ENCODE data around the gene TMEM200A.

TMEM200A gene

DNA sequence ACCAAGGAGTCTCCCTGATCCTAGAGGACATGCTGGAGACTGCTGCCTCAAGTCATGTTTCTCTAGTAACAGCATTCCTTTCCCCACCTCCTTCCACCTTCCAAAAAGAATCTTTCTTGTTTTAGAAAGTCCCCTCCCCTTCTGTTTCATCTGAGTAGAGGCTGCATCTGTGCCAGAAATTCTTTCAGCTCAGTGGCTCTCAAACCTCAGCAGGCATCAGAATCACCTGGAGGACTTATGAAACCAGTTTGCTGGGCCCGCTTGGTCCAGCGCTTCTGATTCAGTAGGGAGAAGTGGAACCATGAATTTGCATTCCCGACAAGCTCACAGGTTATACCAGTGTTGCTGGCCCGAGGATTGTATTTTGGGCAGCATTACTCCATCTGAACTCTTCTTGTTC, 55.1 kb downstream of the TMEM200A start:
- H3K4me1 Mint-ChIP-seq (ENCODE audit: low read depth), result peaks cover 7% of the 10 kb centered on the region
- no peak for DNase-seq (ENCODE audit: low spot score)
- H3K27ac Mint-ChIP-seq, result no peak overlapping the region
- peaks cover 7% of the 10 kb centered on the region for H3K27me3 Mint-ChIP-seq (ENCODE audit: low read depth)
- no peaks in the 10 kb centered on the region for H3K9me3 Mint-ChIP-seq
- H3K36me3 Mint-ChIP-seq (ENCODE audit: low read depth), result no peaks in the 10 kb centered on the region
- H3K4me3 Mint-ChIP-seq, result no peak overlapping the region

DNA sequence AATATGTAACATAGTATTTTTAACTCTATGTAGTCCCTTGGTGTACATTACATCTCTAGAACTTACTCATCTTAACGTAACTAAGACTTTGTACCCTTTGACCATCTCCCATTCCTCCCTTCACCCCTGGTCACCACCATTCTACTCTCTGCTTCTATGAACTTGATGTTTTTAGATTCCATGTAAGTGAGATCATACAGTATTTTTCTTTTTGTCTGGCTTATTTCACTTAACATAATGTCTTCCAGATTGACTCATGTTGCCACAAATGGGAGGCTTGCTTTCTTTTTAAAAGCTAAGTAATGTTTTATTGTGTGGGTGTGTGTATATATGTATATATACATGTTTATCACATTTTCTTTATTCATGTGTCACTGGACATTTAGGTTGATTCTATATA, 55.8 kb downstream of the TMEM200A start:
- peaks cover 7% of the 10 kb centered on the region for H3K27me3 Mint-ChIP-seq (ENCODE audit: low read depth)
- no peak overlapping the region for H3K27ac Mint-ChIP-seq
- peaks cover 7% of the 10 kb centered on the region for H3K4me1 Mint-ChIP-seq (ENCODE audit: low read depth)
- no peak for DNase-seq (ENCODE audit: low spot score)
- no peak overlapping the region for H3K4me3 Mint-ChIP-seq
- H3K9me3 Mint-ChIP-seq, result no peaks in the 10 kb centered on the region
- H3K36me3 Mint-ChIP-seq (ENCODE audit: low read depth), result no peaks in the 10 kb centered on the region

DNA sequence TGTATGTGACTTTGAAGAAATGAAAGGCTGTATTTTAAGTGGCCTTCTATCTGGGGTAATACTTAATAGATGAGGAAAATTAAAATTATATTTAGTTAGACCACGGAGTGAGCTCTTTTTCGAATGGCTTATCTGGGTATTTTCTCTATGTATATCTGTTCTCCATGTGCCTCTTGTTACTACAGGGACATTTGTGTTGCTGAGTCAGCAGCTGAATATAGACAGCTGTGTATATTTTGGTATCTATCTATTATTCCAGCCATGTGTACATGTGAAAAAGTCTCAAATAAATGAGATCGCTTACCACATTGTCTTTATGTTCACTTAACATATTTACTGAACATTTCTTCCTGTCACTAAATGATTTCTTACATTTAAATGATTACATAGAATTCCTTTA, 57.2 kb downstream of the TMEM200A start:
- DNase-seq (ENCODE audit: low spot score), result no peak
- Mint-ChIP-seq H3K27ac (no peak overlapping the region), H3K4me3 (no peak overlapping the region), H3K9me3 (no peaks in the 10 kb centered on the region), H3K4me1 (ENCODE audit: low read depth) (peaks cover under 1% of the 10 kb centered on the region), H3K36me3 (ENCODE audit: low read depth) (no peaks in the 10 kb centered on the region), H3K27me3 (ENCODE audit: low read depth) (peaks cover 13% of the 10 kb centered on the region)

DNA sequence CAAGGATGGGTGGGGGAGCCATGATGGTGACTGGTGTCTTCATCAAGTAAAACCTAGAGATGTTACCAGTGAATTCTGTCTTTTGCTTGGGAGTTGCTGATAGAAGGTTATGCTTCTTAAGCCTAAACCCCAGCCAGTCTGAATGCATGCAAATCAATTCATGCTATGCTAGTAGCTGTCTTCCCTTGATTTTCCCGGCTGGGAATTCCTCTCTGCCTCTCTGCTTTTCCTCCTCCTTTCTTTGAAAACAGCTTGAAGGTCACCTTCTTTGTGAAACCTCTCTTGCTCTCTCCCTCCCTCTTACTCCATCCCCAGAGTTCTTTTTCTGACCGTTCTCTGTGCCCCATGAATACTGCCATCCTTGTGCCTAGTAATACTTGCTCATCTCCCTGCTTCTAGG, 58.9 kb downstream of the TMEM200A start:
- H3K4me1 Mint-ChIP-seq (ENCODE audit: low read depth), result no peaks in the 10 kb centered on the region
- H3K27me3 Mint-ChIP-seq (ENCODE audit: low read depth), result peaks cover 17% of the 10 kb centered on the region
- no peaks in the 10 kb centered on the region for H3K36me3 Mint-ChIP-seq (ENCODE audit: low read depth)
- H3K4me3 Mint-ChIP-seq, result no peak overlapping the region
- H3K27ac Mint-ChIP-seq, result no peak overlapping the region
- no peaks in the 10 kb centered on the region for H3K9me3 Mint-ChIP-seq
- no peak for DNase-seq (ENCODE audit: low spot score)

DNA sequence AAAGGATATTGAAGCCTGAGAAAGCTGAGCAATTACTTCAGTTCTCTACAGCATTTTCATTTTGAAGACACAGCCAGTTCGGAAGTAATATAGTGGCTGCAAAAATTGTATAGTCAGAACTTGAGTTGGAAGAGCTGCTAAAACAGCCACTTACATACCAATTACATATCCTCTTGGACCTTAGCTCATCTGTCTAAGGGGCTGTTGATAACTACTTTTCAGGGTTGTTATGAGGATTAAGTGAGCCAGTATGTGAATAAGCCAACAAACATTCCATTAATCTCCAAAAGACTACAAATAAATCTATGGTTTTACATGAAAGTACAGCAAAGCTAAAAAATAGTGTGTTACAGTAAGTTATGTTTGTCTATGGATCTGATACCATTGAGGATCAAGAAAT, 59.7 kb downstream of the TMEM200A start:
- no peaks in the 10 kb centered on the region for H3K9me3 Mint-ChIP-seq
- H3K4me3 Mint-ChIP-seq, result no peak overlapping the region
- no peak for DNase-seq (ENCODE audit: low spot score)
- H3K4me1 Mint-ChIP-seq (ENCODE audit: low read depth), result no peaks in the 10 kb centered on the region
- no peaks in the 10 kb centered on the region for H3K36me3 Mint-ChIP-seq (ENCODE audit: low read depth)
- H3K27ac Mint-ChIP-seq, result no peak overlapping the region
- H3K27me3 Mint-ChIP-seq (ENCODE audit: low read depth), result peaks cover 20% of the 10 kb centered on the region

DNA sequence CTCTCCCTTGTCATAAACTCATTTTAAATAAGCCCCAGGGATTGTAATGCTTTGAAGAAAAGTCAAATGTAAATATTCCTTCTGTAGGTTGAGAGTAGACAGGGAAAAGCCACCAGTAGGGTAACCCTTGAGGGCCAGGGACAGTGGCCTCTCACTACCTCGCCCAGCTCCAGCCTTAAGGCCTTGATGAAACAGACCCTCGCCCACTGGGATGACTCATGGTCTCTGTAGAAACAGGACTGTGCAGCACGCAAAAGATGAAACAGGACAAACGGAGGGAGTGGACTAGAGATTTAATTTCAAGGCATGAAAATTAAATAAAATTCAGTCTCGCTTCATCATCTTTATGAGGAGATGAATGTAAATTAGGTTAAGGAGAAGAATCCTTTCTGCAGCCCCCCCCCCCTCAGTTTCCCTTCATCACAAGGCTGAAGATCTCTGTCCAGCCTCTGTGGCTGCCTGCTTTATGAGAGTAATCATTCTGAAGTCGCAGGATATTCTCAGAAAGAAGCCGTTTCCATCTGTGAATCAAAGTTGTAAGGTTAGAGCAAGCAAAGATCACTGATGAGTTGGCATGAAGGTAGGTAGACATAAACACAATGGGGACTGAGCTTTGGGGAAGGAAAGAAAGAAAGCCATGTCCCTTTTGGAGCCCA, 60.4 kb downstream of the TMEM200A start:
- Mint-ChIP-seq H3K4me3 (no peak overlapping the region), H3K27ac (no peak overlapping the region), H3K4me1 (ENCODE audit: low read depth) (no peaks in the 10 kb centered on the region), H3K36me3 (ENCODE audit: low read depth) (no peaks in the 10 kb centered on the region), H3K27me3 (ENCODE audit: low read depth) (peaks cover 20% of the 10 kb centered on the region), H3K9me3 (no peaks in the 10 kb centered on the region)
- no peak for DNase-seq (ENCODE audit: low spot score)

DNA sequence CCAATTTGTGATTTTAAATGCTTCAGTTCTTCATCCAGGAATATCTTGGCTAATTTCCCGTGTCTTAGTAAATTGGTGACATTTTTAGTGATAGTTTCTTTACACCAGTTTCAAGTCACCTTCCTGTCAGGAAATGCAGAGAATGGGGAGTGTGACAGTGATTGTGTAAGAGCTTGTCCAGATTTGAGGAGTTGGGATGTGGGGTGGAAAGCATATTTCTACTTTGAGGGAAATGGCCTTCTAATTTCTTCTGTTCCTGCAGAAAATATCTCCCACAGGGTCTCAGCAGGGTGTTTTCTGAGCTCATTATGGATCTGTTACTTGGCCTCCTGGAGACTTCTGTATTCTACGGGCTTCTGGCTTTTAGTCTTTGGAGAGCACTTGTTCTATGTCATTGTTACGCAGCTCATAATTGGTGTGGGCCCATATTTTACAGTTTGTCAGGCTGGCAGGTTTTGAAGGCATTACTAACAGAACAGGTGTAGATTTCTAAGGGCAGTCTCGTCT, 65.6 kb downstream of the TMEM200A start:
- Mint-ChIP-seq H3K27me3 (ENCODE audit: low read depth) (peaks cover 20% of the 10 kb centered on the region), H3K27ac (no peak overlapping the region), H3K36me3 (ENCODE audit: low read depth) (peaks cover 1% of the 10 kb centered on the region), H3K9me3 (no peaks in the 10 kb centered on the region), H3K4me1 (ENCODE audit: low read depth) (no peaks in the 10 kb centered on the region), H3K4me3 (no peak overlapping the region)
- DNase-seq (ENCODE audit: low spot score), result no peak

DNA sequence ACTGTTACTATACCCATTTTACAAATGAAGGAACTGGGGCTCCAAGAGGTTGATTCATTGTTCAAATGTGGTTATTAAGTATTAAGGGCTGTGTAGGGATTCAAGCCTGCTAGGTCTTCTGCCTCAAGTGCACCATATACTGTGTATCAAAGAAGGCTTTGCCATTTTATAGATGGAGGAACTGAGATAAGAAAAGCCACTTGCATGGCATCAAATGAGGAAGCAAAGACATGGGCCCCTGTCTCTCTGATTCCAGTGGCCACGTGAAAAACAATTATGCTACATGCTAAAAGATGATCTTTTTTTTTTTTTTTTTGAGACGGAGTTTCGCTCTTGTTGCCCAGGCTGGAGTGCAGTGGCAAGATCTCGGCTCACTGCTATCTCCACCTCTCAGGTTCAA, 67.0 kb downstream of the TMEM200A start:
- DNase-seq (ENCODE audit: low spot score), result no peak
- no peaks in the 10 kb centered on the region for H3K4me1 Mint-ChIP-seq (ENCODE audit: low read depth)
- no peak overlapping the region for H3K4me3 Mint-ChIP-seq
- peaks cover 16% of the 10 kb centered on the region for H3K27me3 Mint-ChIP-seq (ENCODE audit: low read depth)
- no peak overlapping the region for H3K27ac Mint-ChIP-seq
- no peaks in the 10 kb centered on the region for H3K9me3 Mint-ChIP-seq
- peaks cover 1% of the 10 kb centered on the region for H3K36me3 Mint-ChIP-seq (ENCODE audit: low read depth)

DNA sequence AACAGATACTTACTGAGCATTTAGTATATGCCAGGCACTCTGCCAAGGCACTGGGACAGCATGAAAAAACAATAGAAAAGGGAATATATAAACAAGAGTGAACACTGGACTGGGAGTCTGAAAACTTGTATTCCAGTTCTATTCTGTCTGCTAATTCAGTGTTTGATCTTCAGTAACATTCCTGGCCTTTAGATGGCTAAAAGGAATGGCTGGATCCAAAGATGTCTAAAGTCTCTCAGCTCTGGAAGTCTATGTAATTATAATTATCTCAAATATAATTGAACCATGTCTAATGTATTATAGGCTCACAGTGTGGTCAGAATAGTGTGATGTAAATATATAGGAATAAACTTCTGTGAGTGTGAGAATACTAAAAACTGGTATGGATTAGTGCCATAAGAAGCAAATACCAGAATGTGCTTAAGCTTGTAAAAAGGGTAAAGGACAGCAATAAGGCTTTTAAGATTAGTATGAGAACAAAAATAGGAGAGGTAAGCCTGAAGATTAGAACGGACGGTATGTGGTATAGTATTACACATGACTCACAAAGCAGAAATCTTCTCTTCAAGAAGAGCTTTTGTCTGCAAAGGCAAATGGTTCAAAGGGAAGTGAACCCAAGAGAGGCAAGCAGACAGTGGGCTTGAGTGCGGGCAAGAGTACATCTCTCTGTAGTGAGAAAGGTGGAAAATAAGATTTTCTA, 68.5 kb downstream of the TMEM200A start:
- Mint-ChIP-seq H3K36me3 (ENCODE audit: low read depth) (peaks cover 1% of the 10 kb centered on the region), H3K4me1 (ENCODE audit: low read depth) (no peaks in the 10 kb centered on the region), H3K27ac (no peak overlapping the region), H3K27me3 (ENCODE audit: low read depth) (peaks cover 15% of the 10 kb centered on the region), H3K4me3 (no peak overlapping the region), H3K9me3 (no peaks in the 10 kb centered on the region)
- DNase-seq (ENCODE audit: low spot score), result no peak

DNA sequence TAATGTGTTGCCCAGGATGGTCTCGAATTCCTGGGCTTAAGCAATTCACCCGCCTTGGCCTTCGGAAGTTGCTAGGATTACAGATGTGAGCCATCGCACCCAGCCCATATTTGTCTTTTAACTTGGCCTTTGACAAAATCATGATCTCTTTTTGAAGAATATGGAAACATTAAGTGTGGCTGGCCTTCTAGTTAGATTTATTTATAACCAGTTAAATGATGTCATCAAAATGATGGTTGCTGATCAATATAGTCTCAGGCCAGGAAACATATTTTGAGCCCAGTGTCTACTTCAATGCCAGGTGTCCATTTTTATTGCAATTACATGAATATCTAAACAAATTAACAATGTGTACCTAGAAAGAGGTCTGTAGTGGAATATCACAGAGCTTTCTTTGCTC, 69.4 kb downstream of the TMEM200A start:
- no peak overlapping the region for H3K27ac Mint-ChIP-seq
- DNase-seq (ENCODE audit: low spot score), result no peak
- H3K4me3 Mint-ChIP-seq, result no peak overlapping the region
- H3K9me3 Mint-ChIP-seq, result no peaks in the 10 kb centered on the region
- H3K4me1 Mint-ChIP-seq (ENCODE audit: low read depth), result no peaks in the 10 kb centered on the region
- peaks cover 15% of the 10 kb centered on the region for H3K27me3 Mint-ChIP-seq (ENCODE audit: low read depth)
- peaks cover 1% of the 10 kb centered on the region for H3K36me3 Mint-ChIP-seq (ENCODE audit: low read depth)

DNA sequence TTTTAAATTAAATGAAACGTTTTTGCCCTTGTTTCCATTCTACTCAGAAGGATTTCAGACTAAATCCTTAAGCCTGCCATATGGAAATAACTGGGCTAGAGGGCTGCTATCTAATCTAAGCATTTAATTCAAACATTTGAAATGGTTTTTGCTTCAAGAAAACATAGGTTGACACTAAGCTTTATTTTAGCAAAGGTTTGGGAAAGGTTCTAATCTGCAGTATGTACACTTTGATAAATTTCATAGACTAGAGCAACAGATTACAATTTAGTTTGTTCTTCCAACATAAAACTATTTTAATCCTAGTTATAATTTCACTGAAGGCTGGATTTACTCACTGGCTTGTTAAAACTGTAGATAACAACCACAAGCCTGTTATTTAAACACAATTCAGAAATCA, 72.1 kb downstream of the TMEM200A start:
- Mint-ChIP-seq H3K4me3 (no peak overlapping the region), H3K27ac (no peak overlapping the region), H3K9me3 (no peaks in the 10 kb centered on the region), H3K27me3 (ENCODE audit: low read depth) (peaks cover 7% of the 10 kb centered on the region), H3K36me3 (ENCODE audit: low read depth) (peaks cover 1% of the 10 kb centered on the region), H3K4me1 (ENCODE audit: low read depth) (no peaks in the 10 kb centered on the region)
- no peak for DNase-seq (ENCODE audit: low spot score)

DNA sequence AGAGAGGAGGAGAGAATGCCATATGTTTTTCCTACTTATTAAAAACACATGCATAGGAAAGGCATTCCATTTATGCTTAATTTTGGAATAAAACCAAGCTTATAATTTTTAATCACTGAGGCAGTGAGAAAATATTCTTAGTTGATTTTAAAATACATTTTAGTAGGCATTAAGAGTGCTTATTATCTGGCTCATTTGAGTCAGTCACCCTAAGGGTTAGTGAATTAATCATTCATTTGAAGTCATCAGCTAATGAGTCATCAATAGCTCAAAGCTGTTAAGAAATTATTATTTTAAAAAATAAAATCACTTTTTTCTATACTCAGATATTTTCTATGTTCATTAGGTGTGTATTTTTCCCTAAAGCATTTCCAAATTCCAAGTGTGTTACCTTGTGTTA, 81.6 kb downstream of the TMEM200A start:
- Mint-ChIP-seq H3K27ac (no peak overlapping the region), H3K9me3 (no peaks in the 10 kb centered on the region), H3K27me3 (ENCODE audit: low read depth) (peaks cover 3% of the 10 kb centered on the region), H3K4me1 (ENCODE audit: low read depth) (no peaks in the 10 kb centered on the region), H3K4me3 (no peak overlapping the region), H3K36me3 (ENCODE audit: low read depth) (no peaks in the 10 kb centered on the region)
- no peak for DNase-seq (ENCODE audit: low spot score)

DNA sequence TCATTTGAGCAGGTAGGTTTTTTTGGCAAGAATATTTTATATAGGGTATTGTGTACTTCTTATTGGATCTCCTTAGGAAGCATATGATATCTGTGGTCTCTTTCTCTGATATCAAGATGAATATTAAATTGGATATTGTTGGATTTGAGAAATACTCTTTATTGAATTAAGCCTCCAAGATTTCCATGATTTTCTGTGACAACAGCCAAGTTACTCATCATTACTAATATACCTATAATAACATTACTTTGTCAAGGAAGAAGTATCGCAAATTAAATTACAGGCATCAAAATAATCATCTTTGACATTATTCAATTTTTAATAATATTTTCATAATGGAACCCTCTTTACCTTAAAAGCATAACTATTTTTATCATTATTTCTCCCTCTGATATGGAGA, 86.5 kb downstream of the TMEM200A start:
- H3K36me3 Mint-ChIP-seq (ENCODE audit: low read depth), result no peaks in the 10 kb centered on the region
- H3K9me3 Mint-ChIP-seq, result no peaks in the 10 kb centered on the region
- H3K27ac Mint-ChIP-seq, result no peak overlapping the region
- H3K4me3 Mint-ChIP-seq, result no peak overlapping the region
- H3K4me1 Mint-ChIP-seq (ENCODE audit: low read depth), result no peaks in the 10 kb centered on the region
- DNase-seq (ENCODE audit: low spot score), result no peak
- peaks cover 6% of the 10 kb centered on the region for H3K27me3 Mint-ChIP-seq (ENCODE audit: low read depth)

DNA sequence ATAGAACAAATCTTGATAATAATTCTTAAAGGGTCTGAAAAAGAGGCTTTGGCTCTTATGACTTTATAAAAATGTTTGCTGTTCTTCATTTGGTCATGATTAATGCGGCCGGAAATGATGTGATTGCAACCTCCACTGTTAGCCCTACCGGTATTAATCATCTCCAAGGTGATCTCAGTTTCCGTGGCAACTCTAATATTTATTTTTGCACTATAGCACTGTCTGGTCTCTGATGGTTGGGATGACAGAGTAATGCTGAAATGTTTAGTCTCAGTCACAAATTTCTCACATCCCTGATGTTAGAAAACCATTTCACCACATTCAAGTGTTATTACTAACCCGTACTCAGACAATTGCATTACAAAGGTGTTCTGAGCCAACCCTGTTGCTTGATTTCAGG, 87.4 kb downstream of the TMEM200A start:
- H3K4me3 Mint-ChIP-seq, result no peak overlapping the region
- no peaks in the 10 kb centered on the region for H3K36me3 Mint-ChIP-seq (ENCODE audit: low read depth)
- DNase-seq (ENCODE audit: low spot score), result no peak
- peaks cover 8% of the 10 kb centered on the region for H3K27me3 Mint-ChIP-seq (ENCODE audit: low read depth)
- H3K9me3 Mint-ChIP-seq, result no peaks in the 10 kb centered on the region
- H3K4me1 Mint-ChIP-seq (ENCODE audit: low read depth), result no peaks in the 10 kb centered on the region
- no peak overlapping the region for H3K27ac Mint-ChIP-seq

DNA sequence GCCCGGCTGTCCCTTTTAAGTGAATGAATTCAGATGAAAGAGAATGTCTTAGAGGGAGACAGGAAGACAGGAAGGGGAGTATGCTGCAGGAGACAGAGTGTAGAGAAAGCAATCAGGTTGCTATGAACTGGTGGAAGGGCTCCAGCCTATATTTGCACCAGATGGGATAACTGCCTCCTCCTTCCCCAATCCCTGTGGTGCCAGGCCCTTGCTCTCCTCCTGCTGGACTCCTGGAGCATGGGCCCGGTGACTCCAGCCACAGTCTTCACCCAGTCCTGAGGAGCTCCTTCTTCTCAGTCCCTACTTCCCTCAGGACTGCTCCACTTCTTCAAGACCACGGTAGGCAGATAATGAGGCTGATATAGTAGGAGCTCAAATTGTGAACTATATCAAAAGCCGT, 91.8 kb downstream of the TMEM200A start:
- H3K4me1 Mint-ChIP-seq (ENCODE audit: low read depth), result peaks cover 5% of the 10 kb centered on the region
- H3K4me3 Mint-ChIP-seq, result no peak overlapping the region
- no peak overlapping the region for H3K27ac Mint-ChIP-seq
- H3K27me3 Mint-ChIP-seq (ENCODE audit: low read depth), result peaks cover 16% of the 10 kb centered on the region
- H3K9me3 Mint-ChIP-seq, result no peaks in the 10 kb centered on the region
- H3K36me3 Mint-ChIP-seq (ENCODE audit: low read depth), result no peaks in the 10 kb centered on the region
- DNase-seq (ENCODE audit: low spot score), result no peak

Measured in T-helper 2 cell treated with Interferon-gamma antibody and Interleukin-4, amounts not matched to agents 5 μg/mL and 100 μg/mL, for 36 hours (primary cell).